B cell (primary cell): ENCODE results near the gene PLPP4.

Source experiments
- CTCF ChIP-seq: fragments of 200-600 bp; IDR thresholded peaks from one replicate; pipeline ENCODE4 v1.8.0; 2022; ENCODE audit warnings: antibody characterized with exemption, mild to moderate bottlenecking
- EZH2 ChIP-seq: IDR thresholded peaks from 2 replicates; pipeline ENCODE4 v1.6.1; 2012; ENCODE audit warnings: borderline replicate concordance, low read depth, mild to moderate bottlenecking, moderate library complexity, low read length; ENCODE audit not compliant: insufficient read depth, poor library complexity, severe bottlenecking

GRCh38 chr10:120480065-120480600 lies 23.1 kb downstream of the PLPP4 start:
- TF ChIP-seq CTCF, result no peak
- TF ChIP-seq EZH2, result no peak
